Pancreas (tissue), 10 donors: ENCODE data around the gene PRKCZ. TPM values are rescaled to one million over a fixed set of nuclear protein-coding genes. Genes with fewer than 3 reads are reported as not detected.

ENCODE experiments used
- ATAC-seq, 4 donors: fragments of 200-7000 bp; cut with Tn5 transposase; one replicate each; pipeline versions ENCODE4 v1.8.0 to v1.9.1; 2020; ENCODE audit warnings: mild to moderate bottlenecking in 4 of 4, moderate library complexity in 4 of 4
- DNase-seq, 6 donors: peaks; one replicate each; pipeline ENCODE4 v3.0.0-alpha.2; 2020
- FAIRE-seq: peaks from 2 replicates; lab custom pipeline; 2012; peaks lifted over from hg19 to GRCh38; lab: Jason Lieb, UNC
- H3K27ac ChIP-seq, 4 donors: fragments of 200-600 bp; sonication (generic); 1 replicate in 3 of 4; 2 replicates in 1 of 4; pipeline versions ENCODE4 v1.5.0 to v1.8.0; 2020
- H3K27me3 ChIP-seq, 4 donors: fragments of 200-600 bp; one replicate each; pipeline ENCODE4 v1.8.0; 2021
- H3K36me3 ChIP-seq, 3 donors: fragments of 200-600 bp; sonication (generic) in 1 of 3; one replicate each; pipeline versions ENCODE4 v1.5.0 to v1.8.0; 2020 to 2021
- H3K4me1 ChIP-seq, 3 donors: fragments of 200-600 bp; one replicate each; pipeline ENCODE4 v1.8.0; 2021
- H3K4me3 ChIP-seq, 4 donors: fragments of 200-600 bp; sonication (generic) in 2 of 4; one replicate each; pipeline versions ENCODE4 v1.5.0 to v1.8.0; 2020 to 2021
- H3K9me3 ChIP-seq, 4 donors: fragments of 200-600 bp; one replicate each; pipeline ENCODE4 v1.8.0; 2021
- CTCF ChIP-seq, 4 donors: fragments of 200-600 bp; sonication (generic) in 3 of 4; IDR thresholded peaks; one replicate each; pipeline versions ENCODE4 v1.5.0 to v1.8.0; 2021; ENCODE audit warnings: antibody characterized with exemption in 4 of 4
- WGBS, 2 donors: extraction: QIAGEN DNeasy Blood & Tissue Kit; methylation state at CpG; one replicate each; pipeline ENCODE4 v1.1.7; 2013; 5-methylcytosine and 5-hydroxymethylcytosine counted together
- intact Hi-C, 3 donors: fragments of 100-400 bp; cut with DNase I; formaldehyde crosslinking; loops; one replicate each; pipeline versions ENCODE4 v1.11.1 to v1.14.2; 2022
- polyA plus RNA-seq, 2 donors: library from polyadenylated mRNA; stranded (reverse); fragments of 200-250 nt; gene quantifications; one replicate each; pipeline ENCODE4 v1.2.3, GENCODE V29; 2013
- total RNA-seq, 6 donors: library from RNA; stranded (reverse); fragmentation: NEBNext Ultra II Directional in 4 of 6; extraction: Animal tissue kit (Norgen Biotek cat#: 25700) in 4 of 6; gene quantifications; one replicate each; pipeline versions ENCODE4 v1.2.1 to v1.2.4, GENCODE V29; 2021 to 2023
- donor health status: healthy with polysubstance abuse.
- donor health status: DM: no; HTN: no; CAD: no; lungs with moderate emphysema.
- donor health status: DM: no; HTN: no; CAD: no.
- donor health status: control.
- donor health status: control.
- donor health status: Bipolar disorder and iron deficiency.
- donor health status: DM: yes; HTN: yes; CAD: no.
- donor health status: DM: no; HTN: no; CAD: no.
- donor health status: DM: no; HTN: no; CAD: no.
- donor health status: DM: yes; HTN: yes; CAD: no.

The PRKCZ gene
- total and polyA plus RNA-seq, 8 donors, result 9.8 to 27.4 (median 17.1) TPM

- FAIRE-seq (no peak), DNase-seq (peak in 1 of 6 donors; percentile 42), ATAC-seq (no peak)
- intact Hi-C loops, result no loop called here
- no peak overlapping the region for H3K27ac ChIP-seq
- TF ChIP-seq CTCF (IDR thresholded peaks at IDR 0.05), result no peak
- H3K4me1 ChIP-seq, result no peaks in the 10 kb centered on the region
- H3K36me3 ChIP-seq, result no peaks in the 10 kb centered on the region
- no peak overlapping the region for H3K4me3 ChIP-seq
- no peaks in the 10 kb centered on the region for H3K9me3 ChIP-seq
- 93 to 94% methylated on average over 29 to 33 of the region's 33 CpGs for WGBS, 2 donors
- no peaks in the 10 kb centered on the region for H3K27me3 ChIP-seq
Measured at GRCh38 chr1:2172551-2173146, 122.4 kb downstream of the PRKCZ start.

- intact Hi-C loops, result no loop called here
- no peak overlapping the region for H3K4me3 ChIP-seq
- H3K4me1 ChIP-seq, result no peaks in the 10 kb centered on the region
- ATAC-seq (no peak), FAIRE-seq (no peak), DNase-seq (peak in 1 of 6 donors; percentile 49)
- H3K27ac ChIP-seq, result no peak overlapping the region
- TF ChIP-seq CTCF (IDR thresholded peaks at IDR 0.05), result no peak
- no peaks in the 10 kb centered on the region for H3K27me3 ChIP-seq
- H3K9me3 ChIP-seq, result no peaks in the 10 kb centered on the region
- WGBS, 2 donors, result 79 to 82% methylated on average over 37 of the region's 37 CpGs
- no peaks in the 10 kb centered on the region for H3K36me3 ChIP-seq
Measured at GRCh38 chr1:2173546-2174347, 123.5 kb downstream of the PRKCZ start.

- intact Hi-C loops, result no loop called here
- Histone ChIP-seq H3K27me3 (no peaks in the 10 kb centered on the region), H3K4me1 (no peaks in the 10 kb centered on the region), H3K4me3 (no peak overlapping the region), H3K27ac (no peak overlapping the region), H3K9me3 (no peaks in the 10 kb centered on the region), H3K36me3 (no peaks in the 10 kb centered on the region)
- FAIRE-seq, result no peak
- 45 to 48% methylated on average over 29 to 31 of the region's 31 CpGs for WGBS, 2 donors
- peak; percentile 60 to 83 (median 75) for ATAC-seq
- peak in 2 of 6 donors; percentile 56 to 76 for DNase-seq
- TF ChIP-seq CTCF (IDR thresholded peaks at IDR 0.05), result peak; percentile 62 to 75 (median 69)
Measured at GRCh38 chr1:2174348-2175054, 124.3 kb downstream of the PRKCZ start.

- DNase-seq (peak in 1 of 6 donors; percentile 49), FAIRE-seq (no peak), ATAC-seq (no peak)
- Histone ChIP-seq H3K27me3 (no peaks in the 10 kb centered on the region), H3K36me3 (no peaks in the 10 kb centered on the region), H3K4me1 (no peaks in the 10 kb centered on the region), H3K9me3 (no peaks in the 10 kb centered on the region), H3K27ac (no peak overlapping the region), H3K4me3 (no peak overlapping the region)
- TF ChIP-seq CTCF (IDR thresholded peaks at IDR 0.05), result no peak
- intact Hi-C loops, result no loop called here
- WGBS, 2 donors, result 83 to 89% methylated on average over 9 of the region's 9 CpGs
Measured at GRCh38 chr1:2175055-2175414, 124.8 kb downstream of the PRKCZ start.
